Peyer's patch (tissue), 4 donors: ENCODE results near the gene FUT4. TPM values are rescaled to one million over a fixed set of nuclear protein-coding genes. Genes with fewer than 3 reads are reported as not detected.

Experiments
- DNase-seq, 3 donors: peaks; one replicate each; pipeline ENCODE4 v3.0.0-alpha.2; 2017 to 2019
- H3K27ac ChIP-seq, 4 donors: fragments of 200-600 bp; sonication (generic); one replicate each; pipeline ENCODE4 v1.5.1; 2016 to 2019
- H3K27me3 ChIP-seq, 2 donors: fragments of 200-600 bp; sonication (generic); one replicate each; pipeline ENCODE4 v1.5.1; 2019
- H3K36me3 ChIP-seq, 3 donors: fragments of 200-600 bp; sonication (generic); one replicate each; pipeline ENCODE4 v1.5.1; 2016 to 2019
- H3K4me1 ChIP-seq, 4 donors: fragments of 200-600 bp; sonication (generic); one replicate each; pipeline ENCODE4 v1.5.1; 2016 to 2019
- H3K4me3 ChIP-seq, 4 donors: fragments of 200-600 bp; sonication (generic); 1 replicate in 3 of 4; 2 replicates in 1 of 4; pipeline ENCODE4 v1.5.1; 2016 to 2019; ENCODE audit warnings: mild to moderate bottlenecking in 1 of 4
- H3K9me3 ChIP-seq, 4 donors: fragments of 200-600 bp; sonication (generic); one replicate each; pipeline ENCODE4 v1.5.1; 2016 to 2019; ENCODE audit warnings: mild to moderate bottlenecking in 1 of 4
- CTCF ChIP-seq, 6 experiments: fragments of 450-650 bp in 4 of 6; fragments of 200-600 bp in 2 of 6; sonication (generic) in 1 of 6; IDR thresholded peaks; one replicate each; pipeline ENCODE4 v1.5.1; 2017 to 2019; ENCODE audit warnings: antibody characterized with exemption in 6 of 6, mild to moderate bottlenecking in 3 of 6, moderate library complexity in 1 of 6
- POLR2A ChIP-seq, 2 donors: fragments of 450-650 bp; IDR thresholded peaks; one replicate each; pipeline ENCODE4 v1.5.1; 2017; ENCODE audit warnings: antibody characterized with exemption in 2 of 2, mild to moderate bottlenecking in 2 of 2, moderate library complexity in 2 of 2
- total RNA-seq, 4 donors: library from RNA; depleted of rRNA; stranded (reverse); fragments of >200 nt; gene quantifications; one replicate each; pipeline ENCODE4 v1.1.0, GENCODE V29; 2016

Gene FUT4
- total RNA-seq, 4 donors from 2014 or later, result 9.1 to 34.3 (median 25.4) TPM

- DNase-seq, result no peak
- Histone ChIP-seq H3K27ac (peak overlapping the region in 2 of 4 donors; percentile 7 to 44), H3K36me3 (no peaks in the 10 kb centered on the region), H3K4me1 (peaks cover 0 to 11% (median 2%) of the 10 kb centered on the region in 4 donors), H3K4me3 (no peak overlapping the region), H3K27me3 (no peaks in the 10 kb centered on the region), H3K9me3 (no peaks in the 10 kb centered on the region)
- no peak for TF ChIP-seq CTCF (IDR thresholded peaks at IDR 0.05)
- no peak for TF ChIP-seq POLR2A (IDR thresholded peaks at IDR 0.05)
These were observed 7.3 kb upstream of the FUT4 start for GRCh38 chr11:94536386-94536785.

GRCh38 chr11:94537031-94537600, 6.6 kb upstream of the FUT4 start:
- no peak for DNase-seq
- Histone ChIP-seq H3K9me3 (no peaks in the 10 kb centered on the region), H3K4me3 (no peak overlapping the region), H3K27me3 (no peaks in the 10 kb centered on the region), H3K4me1 (peaks cover 0 to 11% (median 2%) of the 10 kb centered on the region in 4 donors), H3K27ac (peak overlapping the region in 3 of 4 donors; percentile 7 to 44 (median 35)), H3K36me3 (no peaks in the 10 kb centered on the region)
- TF ChIP-seq CTCF (IDR thresholded peaks at IDR 0.05), result no peak
- TF ChIP-seq POLR2A (IDR thresholded peaks at IDR 0.05), result no peak

- Histone ChIP-seq H3K27me3 (no peaks in the 10 kb centered on the region), H3K4me1 (peaks cover 0 to 19% (median 2%) of the 10 kb centered on the region in 4 donors), H3K27ac (peak overlapping the region in 3 of 4 donors; percentile 33 to 63 (median 42)), H3K4me3 (no peak overlapping the region), H3K36me3 (no peaks in the 10 kb centered on the region), H3K9me3 (no peaks in the 10 kb centered on the region)
- TF ChIP-seq CTCF (IDR thresholded peaks at IDR 0.05) (no peak), POLR2A (IDR thresholded peaks at IDR 0.05) (no peak)
- DNase-seq, result peak in 1 of 3 donors; percentile 73
These were observed 4.3 kb upstream of the FUT4 start for GRCh38 chr11:94539420-94539819.

- Histone ChIP-seq H3K4me3 (peak overlapping the region; percentile 69 to 85 (median 78)), H3K36me3 (no peaks in the 10 kb centered on the region), H3K9me3 (no peaks in the 10 kb centered on the region), H3K27ac (peak overlapping the region; percentile 91 to 98 (median 95)), H3K4me1 (peaks cover 0 to 50% (median 2%) of the 10 kb centered on the region in 4 donors), H3K27me3 (no peaks in the 10 kb centered on the region)
- no peak for DNase-seq
- TF ChIP-seq POLR2A (IDR thresholded peaks at IDR 0.05) (no peak), CTCF (IDR thresholded peaks at IDR 0.05) (no peak)
These were observed 1.0 kb downstream of the FUT4 start for GRCh38 chr11:94544646-94545263.

- Histone ChIP-seq H3K36me3 (no peaks in the 10 kb centered on the region), H3K4me1 (peaks cover 0 to 57% (median 2%) of the 10 kb centered on the region in 4 donors), H3K27me3 (no peaks in the 10 kb centered on the region), H3K27ac (peak overlapping the region; percentile 91 to 98 (median 95)), H3K4me3 (peak overlapping the region; percentile 69 to 85 (median 78)), H3K9me3 (no peaks in the 10 kb centered on the region)
- TF ChIP-seq POLR2A (IDR thresholded peaks at IDR 0.05) (peak; percentile 19 to 40), CTCF (IDR thresholded peaks at IDR 0.05) (no peak)
- peak in 2 of 3 donors; percentile 70 to 77 for DNase-seq
These were observed 1.8 kb downstream of the FUT4 start for GRCh38 chr11:94545264-94546161.
